PC-9 (cell line): ENCODE measurements around the gene TAF7.

Experiments
- CTCF ChIP-seq: fragments of 200-600 bp; sonication (generic); conservative IDR thresholded peaks from 2 replicates; pipeline ENCODE4 v1.6.1; 2017; ENCODE audit warnings: mixed run types, antibody characterized with exemption, mild to moderate bottlenecking, moderate library complexity
- EZH2 ChIP-seq: fragments of 200-600 bp; sonication (generic); IDR thresholded peaks from 2 replicates; pipeline ENCODE4 v1.8.0; 2017; ENCODE audit warnings: antibody characterized with exemption, low read depth

- no peak for TF ChIP-seq EZH2
- TF ChIP-seq CTCF, result peak; percentile 63
These were observed 39.3 kb upstream of the TAF7 start, which contains the start of gene PCDHGB2 for GRCh38 chr5:141359790-141360426.
